Neural cell (in vitro differentiated cells): ENCODE data around the gene TTC9C. TPM values are rescaled to one million over a fixed set of nuclear protein-coding genes. Genes with fewer than 3 reads are reported as not detected.

Experiments
- H2AFZ ChIP-seq: fragments of 200-600, 300-800 bp; sonication (generic), shearing (Covaris generic); 2 replicates; pipeline ENCODE4 v1.6.0; 2014; ENCODE audit warnings: low read depth, mild to moderate bottlenecking, antibody characterized with exemption, low read length, moderate library complexity
- H3F3A ChIP-seq: fragments of 200-600 bp; shearing (Covaris generic); 2 replicates; pipeline ENCODE4 v1.6.1; 2016; ENCODE audit warnings: mild to moderate bottlenecking, moderate library complexity, mixed read lengths, antibody characterized with exemption, low read length; ENCODE audit not compliant: insufficient read depth, poor library complexity, severe bottlenecking
- H3K27ac ChIP-seq: fragments of 200-600, 300-800 bp; sonication (generic), shearing (Covaris generic); 2 replicates; pipeline ENCODE4 v1.5.1; 2014; ENCODE audit warnings: mild to moderate bottlenecking, low read length, moderate library complexity
- H3K27me3 ChIP-seq: fragments of 300-800, 200-600 bp; sonication (generic), shearing (Covaris generic); 2 replicates; pipeline ENCODE4 v1.6.0; 2014; ENCODE audit warnings: mild to moderate bottlenecking, low read depth, low read length, moderate library complexity; ENCODE audit not compliant: insufficient read depth
- H3K36me3 ChIP-seq: fragments of 300-800, 200-600 bp; sonication (generic), shearing (Covaris generic); 2 replicates; pipeline ENCODE4 v1.5.1; 2014; ENCODE audit warnings: mild to moderate bottlenecking, antibody characterized with exemption, low read length, moderate library complexity; ENCODE audit not compliant: insufficient read depth
- H3K4me2 ChIP-seq: fragments of 300-800, 200-600 bp; sonication (generic), shearing (Covaris generic); 2 replicates; pipeline ENCODE4 v1.6.0; 2014; ENCODE audit warnings: mild to moderate bottlenecking, low read length
- H3K4me3 ChIP-seq: fragments of 300-800, 200-600 bp; sonication (generic), shearing (Covaris generic); 2 replicates; pipeline ENCODE4 v1.5.1; 2014; ENCODE audit warnings: mild to moderate bottlenecking, low read length, moderate library complexity
- H3K79me2 ChIP-seq: fragments of 200-600 bp; shearing (Covaris generic); replicated peaks from 2 replicates; pipeline ENCODE4 v1.6.0; 2014; ENCODE audit warnings: mild to moderate bottlenecking, low read length, moderate library complexity; ENCODE audit not compliant: insufficient read depth
- H3K9ac ChIP-seq: fragments of 300-800, 200-600 bp; sonication (generic), shearing (Covaris generic); 2 replicates; pipeline ENCODE4 v1.6.1; 2016; ENCODE audit warnings: mild to moderate bottlenecking, low read length, mixed read lengths
- H3K9me2 ChIP-seq: fragments of 200-600 bp; shearing (Covaris generic); 2 replicates; pipeline ENCODE4 v1.6.1; 2016; ENCODE audit warnings: mild to moderate bottlenecking, low read length, mixed read lengths; ENCODE audit not compliant: insufficient read depth
- H3K9me3 ChIP-seq: fragments of 200-600, 300-800 bp; sonication (generic), shearing (Covaris generic); 2 replicates; pipeline ENCODE4 v1.6.1; 2016; ENCODE audit warnings: mild to moderate bottlenecking, mixed run types, low read length, moderate library complexity, mixed read lengths
- H4K20me1 ChIP-seq: fragments of 200-600 bp; shearing (Covaris generic); 2 replicates; pipeline ENCODE4 v1.6.1; 2016; ENCODE audit warnings: mild to moderate bottlenecking, mixed run types; ENCODE audit not compliant: insufficient read depth
- CTCF ChIP-seq: fragments of 450-650 bp; IDR thresholded peaks from 2 replicates; pipeline ENCODE4 v1.5.1; 2014; ENCODE audit warnings: antibody characterized with exemption, mild to moderate bottlenecking, moderate library complexity; ENCODE audit not compliant: poor library complexity, severe bottlenecking
- EP300 ChIP-seq: fragments of 450-650 bp; conservative IDR thresholded peaks from 2 replicates; pipeline ENCODE4 v1.6.1; 2014; ENCODE audit warnings: antibody characterized with exemption, mild to moderate bottlenecking, moderate library complexity; ENCODE audit not compliant: poor library complexity, severe bottlenecking
- EZH2 ChIP-seq: fragments of 200-600, 300-800 bp; shearing (Covaris generic), sonication (generic); IDR thresholded peaks from 2 replicates; pipeline ENCODE4 v1.6.1; 2014; ENCODE audit warnings: antibody characterized with exemption, low read length, borderline replicate concordance, mild to moderate bottlenecking; ENCODE audit not compliant: insufficient read depth, poor library complexity, severe bottlenecking
- MXI1 ChIP-seq: fragments of 450-650 bp; conservative IDR thresholded peaks from 2 replicates; pipeline ENCODE4 v1.6.1; 2014; ENCODE audit warnings: antibody characterized with exemption, mild to moderate bottlenecking; ENCODE audit not compliant: poor library complexity, severe bottlenecking
- POLR2AphosphoS5 ChIP-seq: IDR thresholded peaks from 2 replicates; pipeline ENCODE4 v1.6.1; 2012
- RAD21 ChIP-seq: fragments of 450-650 bp; conservative IDR thresholded peaks from 2 replicates; pipeline ENCODE4 v1.6.1; 2014; ENCODE audit warnings: antibody characterized with exemption, mild to moderate bottlenecking, moderate library complexity
- REST ChIP-seq: IDR thresholded peaks from 2 replicates; pipeline ENCODE4 v1.6.1; 2012; ENCODE audit warnings: borderline replicate concordance
- SMC3 ChIP-seq: fragments of 450-650 bp; conservative IDR thresholded peaks from 2 replicates; pipeline ENCODE4 v1.6.1; 2014; ENCODE audit warnings: antibody characterized with exemption, mild to moderate bottlenecking, moderate library complexity; ENCODE audit not compliant: poor library complexity
- TAF1 ChIP-seq: IDR thresholded peaks from 2 replicates; pipeline ENCODE4 v1.6.1; 2012; ENCODE audit warnings: low read depth
- polyA plus RNA-seq: library from polyadenylated mRNA; depleted of rRNA; stranded (reverse); fragments of >200 nt; gene quantifications from 2 replicates; pipeline ENCODE4 v1.2.3, GENCODE V29; 2014

TTC9C gene
- polyA plus RNA-seq, 1 donor from 2014 or later = 48.6 TPM

- H3K9ac ChIP-seq = peak overlapping the region; percentile 73
Measured at GRCh38 chr11:62770778-62771143, 42.5 kb downstream of the TTC9C start.

More at GRCh38 chr11:62770778-62771143, 42.5 kb downstream of the TTC9C start:
- Histone ChIP-seq H3K36me3 (no peaks in the 10 kb centered on the region), H4K20me1 (no peaks in the 10 kb centered on the region), H3K9me2 (no peaks in the 10 kb centered on the region), H3F3A (peaks cover 5% of the 10 kb centered on the region), H3K27me3 (no peaks in the 10 kb centered on the region), H3K4me2 (peak overlapping the region; percentile 77), H3K79me2 (peaks cover 10% of the 10 kb centered on the region), H2AFZ (peak overlapping the region; percentile 61), H3K27ac (peak overlapping the region; percentile 85), H3K4me3 (peak overlapping the region; percentile 87), H3K9me3 (no peaks in the 10 kb centered on the region)
- no peak for TF ChIP-seq RAD21
- no peak for TF ChIP-seq CTCF
- TF ChIP-seq EP300 = no peak
- TF ChIP-seq TAF1 = no peak
- TF ChIP-seq MXI1 = no peak
- no peak for TF ChIP-seq POLR2AphosphoS5
- no peak for TF ChIP-seq EZH2
- no peak for TF ChIP-seq SMC3
- TF ChIP-seq REST = no peak
